HL-60 (cell line): ENCODE data around the gene SFXN3.

ENCODE experiments used
- GABPA ChIP-seq: IDR thresholded peaks from 2 replicates; pipeline ENCODE4 v1.6.1; 2012; ENCODE audit warnings: low read depth
- POLR2AphosphoS5 ChIP-seq: IDR thresholded peaks from 2 replicates; pipeline ENCODE4 v1.6.1; 2012; ENCODE audit warnings: low read depth
- REST ChIP-seq: IDR thresholded peaks from 2 replicates; pipeline ENCODE4 v1.6.1; 2012; ENCODE audit warnings: low read depth; ENCODE audit not compliant: insufficient replicate concordance
- TF ChIP-seq, protein P1 (sequence below): IDR thresholded peaks from one replicate; pipeline ENCODE4 v1.5.1; 2011; ENCODE audit warnings: low read length, control low read depth, inconsistent platforms; ENCODE audit not compliant: insufficient read depth

- TF ChIP-seq POLR2AphosphoS5 (no peak), GABPA (no peak), REST (no peak)
- TF ChIP-seq, protein P1, sequence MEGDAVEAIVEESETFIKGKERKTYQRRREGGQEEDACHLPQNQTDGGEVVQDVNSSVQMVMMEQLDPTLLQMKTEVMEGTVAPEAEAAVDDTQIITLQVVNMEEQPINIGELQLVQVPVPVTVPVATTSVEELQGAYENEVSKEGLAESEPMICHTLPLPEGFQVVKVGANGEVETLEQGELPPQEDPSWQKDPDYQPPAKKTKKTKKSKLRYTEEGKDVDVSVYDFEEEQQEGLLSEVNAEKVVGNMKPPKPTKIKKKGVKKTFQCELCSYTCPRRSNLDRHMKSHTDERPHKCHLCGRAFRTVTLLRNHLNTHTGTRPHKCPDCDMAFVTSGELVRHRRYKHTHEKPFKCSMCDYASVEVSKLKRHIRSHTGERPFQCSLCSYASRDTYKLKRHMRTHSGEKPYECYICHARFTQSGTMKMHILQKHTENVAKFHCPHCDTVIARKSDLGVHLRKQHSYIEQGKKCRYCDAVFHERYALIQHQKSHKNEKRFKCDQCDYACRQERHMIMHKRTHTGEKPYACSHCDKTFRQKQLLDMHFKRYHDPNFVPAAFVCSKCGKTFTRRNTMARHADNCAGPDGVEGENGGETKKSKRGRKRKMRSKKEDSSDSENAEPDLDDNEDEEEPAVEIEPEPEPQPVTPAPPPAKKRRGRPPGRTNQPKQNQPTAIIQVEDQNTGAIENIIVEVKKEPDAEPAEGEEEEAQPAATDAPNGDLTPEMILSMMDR, result no peak
Measured at GRCh38 chr10:101053516-101053915, 22.5 kb downstream of the SFXN3 start.
